Brain microvascular endothelial cell (primary cell): ENCODE measurements around the gene USO1.

ENCODE experiments used
- DNase-seq: peaks from one replicate; pipeline ENCODE4 v3.0.0-alpha.2; 2020
- H3K27ac ChIP-seq: fragments of 250-450 bp; sonication (Bioruptor Pico); 2 replicates; pipeline ENCODE4 v1.5.1; 2020; ENCODE audit warnings: mild to moderate bottlenecking, moderate library complexity
- H3K27me3 ChIP-seq: fragments of 250-450 bp; sonication (Bioruptor Pico); replicated peaks from 2 replicates; pipeline ENCODE4 v1.5.1; 2020; ENCODE audit warnings: mild to moderate bottlenecking
- H3K36me3 ChIP-seq: fragments of 250-450 bp; sonication (Bioruptor Pico); replicated peaks from 2 replicates; pipeline ENCODE4 v1.5.1; 2020; ENCODE audit warnings: mild to moderate bottlenecking
- H3K4me3 ChIP-seq: 2 replicates; pipeline ENCODE4 v1.5.1; 2011; ENCODE audit warnings: low read depth, mild to moderate bottlenecking, control low read depth, low read length, moderate library complexity
- in situ Hi-C: cut with HindIII; loops from 2 replicates; pipeline ENCODE4 v1.10.0; 2017; ENCODE audit warnings: low sequenced_read_pairs, low pct_ligation_motif_present
- TF ChIP-seq, protein P1 (sequence below): IDR thresholded peaks from 2 replicates; pipeline ENCODE4 v1.5.1; 2011; ENCODE audit warnings: low read depth, mild to moderate bottlenecking, moderate library complexity, low read length, control low read depth, inconsistent platforms; ENCODE audit errors: missing control alignments

USO1 gene

DNA sequence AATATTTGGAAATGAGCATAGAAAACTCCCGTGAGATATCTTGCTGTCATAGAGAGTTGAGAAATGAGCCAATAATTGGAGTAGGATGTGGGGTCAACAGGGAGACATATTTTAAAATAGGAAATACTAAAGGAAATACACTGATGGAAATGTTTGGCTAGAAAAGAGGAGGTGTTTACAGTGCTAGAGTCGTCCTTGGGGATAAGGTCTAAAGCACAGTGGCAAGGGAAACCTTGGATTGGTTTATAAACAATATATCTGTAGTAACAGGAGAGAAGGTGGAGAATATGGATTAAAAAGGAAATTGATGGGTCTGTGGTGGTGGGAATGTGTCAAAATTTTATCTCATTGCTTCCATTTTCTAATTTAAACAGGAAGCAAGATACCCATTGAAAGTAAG is 95.8 kb downstream of the USO1 start:
- peaks cover 16% of the 10 kb centered on the region for H3K36me3 ChIP-seq
- TF ChIP-seq, protein P1, sequence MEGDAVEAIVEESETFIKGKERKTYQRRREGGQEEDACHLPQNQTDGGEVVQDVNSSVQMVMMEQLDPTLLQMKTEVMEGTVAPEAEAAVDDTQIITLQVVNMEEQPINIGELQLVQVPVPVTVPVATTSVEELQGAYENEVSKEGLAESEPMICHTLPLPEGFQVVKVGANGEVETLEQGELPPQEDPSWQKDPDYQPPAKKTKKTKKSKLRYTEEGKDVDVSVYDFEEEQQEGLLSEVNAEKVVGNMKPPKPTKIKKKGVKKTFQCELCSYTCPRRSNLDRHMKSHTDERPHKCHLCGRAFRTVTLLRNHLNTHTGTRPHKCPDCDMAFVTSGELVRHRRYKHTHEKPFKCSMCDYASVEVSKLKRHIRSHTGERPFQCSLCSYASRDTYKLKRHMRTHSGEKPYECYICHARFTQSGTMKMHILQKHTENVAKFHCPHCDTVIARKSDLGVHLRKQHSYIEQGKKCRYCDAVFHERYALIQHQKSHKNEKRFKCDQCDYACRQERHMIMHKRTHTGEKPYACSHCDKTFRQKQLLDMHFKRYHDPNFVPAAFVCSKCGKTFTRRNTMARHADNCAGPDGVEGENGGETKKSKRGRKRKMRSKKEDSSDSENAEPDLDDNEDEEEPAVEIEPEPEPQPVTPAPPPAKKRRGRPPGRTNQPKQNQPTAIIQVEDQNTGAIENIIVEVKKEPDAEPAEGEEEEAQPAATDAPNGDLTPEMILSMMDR, result no peak
- H3K27me3 ChIP-seq, result no peaks in the 10 kb centered on the region
- no peak overlapping the region for H3K4me3 ChIP-seq
- no peak overlapping the region for H3K27ac ChIP-seq
- DNase-seq, result no peak
- in situ Hi-C loops, result no loop called here

DNA sequence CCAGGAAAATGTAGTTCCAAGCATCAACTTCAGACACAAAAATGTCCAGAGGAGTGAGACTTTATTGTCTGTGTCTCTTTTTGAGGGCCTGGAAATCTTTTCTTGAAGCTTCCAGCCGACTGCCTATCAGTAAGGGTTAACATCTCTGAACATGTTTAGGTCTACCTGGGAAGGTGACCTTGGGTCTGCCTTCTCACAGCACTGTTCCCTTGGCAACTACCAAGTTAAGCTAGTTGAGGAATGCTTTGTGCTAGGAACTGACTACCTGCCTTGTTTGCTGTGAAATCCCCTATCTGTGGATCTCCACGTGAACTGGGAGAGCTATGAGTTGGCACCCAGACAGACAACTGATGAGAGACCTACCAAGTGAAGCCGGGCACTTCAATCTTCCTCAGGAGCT is 96.3 kb downstream of the USO1 start:
- in situ Hi-C loops, result no loop called here
- no peaks in the 10 kb centered on the region for H3K27me3 ChIP-seq
- no peak for DNase-seq
- peaks cover 11% of the 10 kb centered on the region for H3K36me3 ChIP-seq
- H3K4me3 ChIP-seq, result no peak overlapping the region
- H3K27ac ChIP-seq, result no peak overlapping the region
- TF ChIP-seq, protein P1, result no peak

DNA sequence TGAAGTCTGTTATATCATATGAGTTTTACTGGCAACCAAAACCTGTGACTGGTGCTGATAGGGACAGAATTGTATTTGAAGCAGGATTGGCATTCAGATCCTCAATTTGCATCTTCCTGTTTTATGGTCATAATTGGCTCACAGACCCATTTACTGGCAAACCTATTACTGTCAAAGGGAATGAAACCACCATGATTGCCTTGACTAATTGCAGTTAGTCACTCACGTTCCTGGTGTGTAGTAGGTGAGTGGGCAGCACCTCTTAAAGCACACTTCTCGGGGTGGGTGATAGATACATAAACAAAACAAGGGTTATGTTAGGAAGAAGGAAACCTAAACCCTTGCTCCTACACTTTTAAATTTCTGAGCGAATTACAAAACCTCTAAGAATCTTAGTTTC is 96.8 kb downstream of the USO1 start:
- no peaks in the 10 kb centered on the region for H3K27me3 ChIP-seq
- H3K4me3 ChIP-seq, result no peak overlapping the region
- in situ Hi-C loops, result no loop called here
- DNase-seq, result no peak
- no peak overlapping the region for H3K27ac ChIP-seq
- TF ChIP-seq, protein P1, result no peak
- peaks cover 8% of the 10 kb centered on the region for H3K36me3 ChIP-seq

DNA sequence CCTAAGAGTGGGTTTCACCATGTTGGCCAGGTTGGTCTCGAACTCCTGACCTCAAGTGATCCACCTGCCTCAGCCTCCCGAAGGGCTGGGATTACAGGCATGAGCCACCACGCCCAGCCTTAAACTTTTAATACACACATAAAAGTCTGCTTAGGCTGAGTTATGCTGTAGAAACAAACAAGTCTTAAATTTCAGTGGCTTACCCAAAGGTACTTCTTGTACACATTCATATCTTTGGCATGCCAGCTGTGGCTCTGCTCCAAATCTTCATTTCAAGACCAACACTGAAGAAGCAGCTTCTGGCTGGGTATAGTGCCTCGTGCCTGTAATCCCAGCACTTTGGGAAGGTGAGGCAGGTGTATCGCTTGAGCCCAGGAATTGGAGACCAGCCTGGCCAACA is 97.6 kb downstream of the USO1 start:
- peaks cover under 1% of the 10 kb centered on the region for H3K36me3 ChIP-seq

DNA sequence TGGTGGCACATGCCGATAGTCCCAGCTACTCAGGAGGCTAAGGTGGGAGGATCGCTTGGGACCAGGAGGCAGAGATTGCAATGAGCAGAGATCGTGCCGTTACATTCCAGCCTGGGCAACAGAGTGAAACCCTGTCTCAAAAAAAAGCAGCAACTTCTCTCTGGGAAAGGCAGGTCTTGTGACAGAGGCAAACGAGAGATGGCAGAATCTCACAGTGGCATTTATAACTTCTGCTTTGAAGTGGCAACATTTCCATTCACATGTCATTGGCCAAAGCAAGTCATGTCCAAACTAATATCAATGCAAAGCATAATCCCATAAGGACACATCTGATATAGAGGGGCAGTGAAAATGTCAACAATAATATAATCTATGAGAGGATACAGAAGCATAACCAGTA is 98.0 kb downstream of the USO1 start:
- no peaks in the 10 kb centered on the region for H3K36me3 ChIP-seq
- H3K27ac ChIP-seq, result no peak overlapping the region
- H3K4me3 ChIP-seq, result no peak overlapping the region
- DNase-seq, result no peak
- TF ChIP-seq, protein P1, result no peak
- H3K27me3 ChIP-seq, result no peaks in the 10 kb centered on the region
- in situ Hi-C loops, result no loop called here

More for the DNA sequence above, 97.6 kb downstream of the USO1 start:
- in situ Hi-C loops, result no loop called here
- no peak overlapping the region for H3K27ac ChIP-seq
- H3K27me3 ChIP-seq, result no peaks in the 10 kb centered on the region
- TF ChIP-seq, protein P1, result no peak
- H3K4me3 ChIP-seq, result no peak overlapping the region
- no peak for DNase-seq

DNA sequence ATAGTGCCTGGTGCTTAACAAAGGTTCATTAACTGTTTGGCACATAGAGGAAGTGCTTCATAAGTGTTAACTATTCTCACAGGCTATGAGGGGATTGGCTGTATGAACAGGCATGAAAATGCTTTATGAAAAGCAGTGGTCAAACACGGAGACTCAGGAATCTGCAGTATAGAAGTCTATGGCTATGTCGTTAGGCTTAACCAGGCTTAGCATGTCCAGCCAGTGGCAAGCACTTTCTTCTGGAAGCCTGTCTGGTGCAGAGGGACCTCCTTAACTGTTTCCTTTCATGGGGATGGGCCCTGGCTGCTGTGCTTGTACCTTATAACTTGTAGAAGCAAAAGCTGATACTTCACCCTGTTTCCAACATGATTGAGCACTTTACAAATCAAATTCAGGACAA is 99.4 kb downstream of the USO1 start:
- in situ Hi-C loops, result no loop called here
- no peak for DNase-seq
- TF ChIP-seq, protein P1, result no peak
- H3K36me3 ChIP-seq, result no peaks in the 10 kb centered on the region
- H3K27ac ChIP-seq, result no peak overlapping the region
- no peak overlapping the region for H3K4me3 ChIP-seq
- no peaks in the 10 kb centered on the region for H3K27me3 ChIP-seq
